KMS-11 (cell line): ENCODE measurements around the gene TFEB.

ENCODE experiments used
- H2AFZ ChIP-seq: fragments of 200-600 bp; sonication (generic); 2 replicates; pipeline ENCODE4 v1.6.1; 2016; ENCODE audit warnings: antibody characterized with exemption, mixed run types, low read depth
- H3K27ac ChIP-seq: fragments of 200-600 bp; sonication (generic); 2 replicates; pipeline ENCODE4 v1.6.1; 2016; ENCODE audit warnings: mild to moderate bottlenecking, mixed run types
- H3K27me3 ChIP-seq: fragments of 200-600 bp; sonication (generic); 2 replicates; pipeline ENCODE4 v1.6.1; 2017; ENCODE audit warnings: mild to moderate bottlenecking, low read depth, mixed run types, moderate library complexity; ENCODE audit not compliant: insufficient read depth
- H3K36me3 ChIP-seq: fragments of 200-600 bp; sonication (generic); 2 replicates; pipeline ENCODE4 v1.6.1; 2017; ENCODE audit warnings: mild to moderate bottlenecking, mixed run types; ENCODE audit not compliant: insufficient read depth
- H3K4me1 ChIP-seq: fragments of 200-600 bp; sonication (generic); 2 replicates; pipeline ENCODE4 v1.6.1; 2016; ENCODE audit warnings: mild to moderate bottlenecking, low read depth, mixed run types; ENCODE audit not compliant: poor library complexity, severe bottlenecking
- H3K4me2 ChIP-seq: fragments of 200-600 bp; sonication (generic); 2 replicates; pipeline ENCODE4 v1.7.0; 2016; ENCODE audit warnings: mild to moderate bottlenecking, mixed run types
- H3K4me3 ChIP-seq: fragments of 200-600 bp; sonication (generic); IDR thresholded peaks from 2 replicates; pipeline ENCODE4 v1.6.1; 2017; ENCODE audit warnings: low read depth, low read length, mixed read lengths; ENCODE audit not compliant: insufficient read depth
- H3K79me2 ChIP-seq: fragments of 200-600 bp; sonication (generic); 2 replicates; pipeline ENCODE4 v1.6.1; 2016; ENCODE audit warnings: low read depth, mixed run types; ENCODE audit not compliant: insufficient read depth
- H3K9ac ChIP-seq: fragments of 200-600 bp; sonication (generic); 2 replicates; pipeline ENCODE4 v1.6.1; 2016; ENCODE audit warnings: mild to moderate bottlenecking, mixed run types
- H4K20me1 ChIP-seq: fragments of 200-600 bp; sonication (generic); 2 replicates; pipeline ENCODE4 v1.6.1; 2016; ENCODE audit warnings: mild to moderate bottlenecking, mixed run types; ENCODE audit not compliant: insufficient read depth
- CTCF ChIP-seq: fragments of 200-600 bp; sonication (generic); conservative IDR thresholded peaks from 2 replicates; pipeline ENCODE4 v1.6.1; 2017; ENCODE audit warnings: low read depth, mild to moderate bottlenecking, antibody characterized with exemption, low read length, moderate library complexity, mixed read lengths

The TFEB gene

GRCh38 chr6:41670703-41671360 lies 64.6 kb downstream of the TFEB start:
- Histone ChIP-seq H4K20me1 (no peaks in the 10 kb centered on the region), H3K4me1 (no peaks in the 10 kb centered on the region), H3K4me2 (no peak overlapping the region), H3K27ac (no peak overlapping the region), H3K4me3 (no peak overlapping the region), H3K9ac (no peak overlapping the region), H3K36me3 (no peaks in the 10 kb centered on the region), H3K27me3 (no peaks in the 10 kb centered on the region), H3K79me2 (no peaks in the 10 kb centered on the region), H2AFZ (no peak overlapping the region)
- no peak for TF ChIP-seq CTCF

DNA sequence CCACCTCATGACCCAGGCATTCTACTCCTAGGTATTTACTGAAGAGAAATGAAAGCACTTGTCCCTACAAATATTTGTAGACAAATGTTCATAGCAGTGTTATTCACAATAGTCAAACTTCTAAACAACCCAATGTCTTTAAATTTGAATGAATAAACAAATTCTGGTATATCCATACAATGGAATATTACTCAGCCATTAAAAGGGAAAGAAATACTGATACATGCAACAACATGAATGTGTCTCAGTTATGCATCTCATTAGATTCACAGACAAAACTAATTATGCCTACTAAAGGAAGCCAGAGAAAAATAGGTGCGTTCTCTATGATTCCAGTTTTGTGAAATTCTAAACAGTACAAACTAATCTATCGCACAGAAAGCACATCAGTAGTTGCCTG lies 66.4 kb downstream of the TFEB start:
- no peak for TF ChIP-seq CTCF
- Histone ChIP-seq H3K4me1 (no peaks in the 10 kb centered on the region), H4K20me1 (no peaks in the 10 kb centered on the region), H3K4me2 (no peak overlapping the region), H3K4me3 (no peak overlapping the region), H2AFZ (no peak overlapping the region), H3K27ac (no peak overlapping the region), H3K9ac (no peak overlapping the region), H3K27me3 (no peaks in the 10 kb centered on the region), H3K36me3 (no peaks in the 10 kb centered on the region), H3K79me2 (no peaks in the 10 kb centered on the region)

DNA sequence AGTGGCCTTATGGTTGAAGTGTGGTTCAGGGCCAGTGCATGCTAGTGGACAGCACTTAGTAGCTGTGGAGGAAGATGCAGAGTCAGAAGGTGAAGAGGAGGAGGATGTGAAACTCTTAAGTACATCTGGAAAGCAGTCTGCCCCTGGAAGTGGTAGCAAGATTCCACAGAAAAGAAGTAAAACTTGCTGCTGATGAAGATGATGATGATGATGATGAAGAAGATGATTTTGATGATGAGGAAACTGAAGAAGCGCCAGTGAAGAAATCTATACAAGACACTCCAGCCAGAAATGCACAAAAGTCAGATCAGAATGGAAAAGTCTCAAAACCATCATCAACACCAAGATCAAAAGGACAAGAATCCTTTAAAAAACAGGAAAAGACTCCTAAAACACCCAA lies 68.2 kb downstream of the TFEB start:
- H3K27me3 ChIP-seq = no peaks in the 10 kb centered on the region

GRCh38 chr6:41664271-41664670 lies 71.1 kb downstream of the TFEB start:
- Histone ChIP-seq H3K36me3 (no peaks in the 10 kb centered on the region), H4K20me1 (no peaks in the 10 kb centered on the region), H3K79me2 (no peaks in the 10 kb centered on the region), H3K9ac (no peak overlapping the region), H3K4me3 (no peak overlapping the region), H2AFZ (no peak overlapping the region), H3K27me3 (no peaks in the 10 kb centered on the region), H3K4me2 (no peak overlapping the region), H3K27ac (no peak overlapping the region), H3K4me1 (no peaks in the 10 kb centered on the region)
- TF ChIP-seq CTCF = no peak

More for the DNA sequence above, 68.2 kb downstream of the TFEB start:
- H3K36me3 ChIP-seq = no peaks in the 10 kb centered on the region
- no peak overlapping the region for H3K4me3 ChIP-seq
- H3K9ac ChIP-seq = no peak overlapping the region
- H3K79me2 ChIP-seq = no peaks in the 10 kb centered on the region
- TF ChIP-seq CTCF = no peak
- H3K4me2 ChIP-seq = no peak overlapping the region
- no peaks in the 10 kb centered on the region for H4K20me1 ChIP-seq
- H3K4me1 ChIP-seq = no peaks in the 10 kb centered on the region
- H3K27ac ChIP-seq = no peak overlapping the region
- H2AFZ ChIP-seq = no peak overlapping the region
